H1 (cell line): Measurements from ENCODE around the gene STK32C. TPM values are rescaled to one million over a fixed set of nuclear protein-coding genes. Genes with fewer than 3 reads are reported as not detected.

Experiments used
- CTCF ChIA-PET: fragments of 300-600 bp; sonication (Branson Sonifier 250); formaldehyde crosslinking; loops from one replicate; lab custom pipeline; 2021; ENCODE audit not compliant: partially characterized antibody; lab: Charles Lee
- POLR2A ChIA-PET: fragments of 300-600 bp; sonication (Branson Sonifier 250); formaldehyde crosslinking; loops from one replicate; lab custom pipeline; 2021; ENCODE audit warnings: inconsistent platforms; ENCODE audit not compliant: partially characterized antibody; lab: Charles Lee
- DNase-seq, 2 experiments: peaks; one replicate each; pipeline versions ENCODE4 v3.0.0 to v3.0.0-alpha.2; 2010 to 2022; ENCODE audit warnings: low spot score in 2 of 2, low read depth in 1 of 2, mixed read lengths in 1 of 2
- FAIRE-seq: peaks from 2 replicates; lab custom pipeline; 2011; peaks lifted over from hg19 to GRCh38; lab: Jason Lieb, UNC
- H2AFZ ChIP-seq: 2 replicates; pipeline ENCODE4 v1.8.1; 2012; ENCODE audit warnings: low read length, inconsistent platforms
- H2AK5ac ChIP-seq: 2 replicates; pipeline ENCODE4 v1.6.1; 2013; ENCODE audit warnings: low read depth, low read length
- H2BK120ac ChIP-seq: replicated peaks from 2 replicates; pipeline ENCODE3; 2013; ENCODE audit warnings: low read depth, low read length, inconsistent platforms
- H2BK12ac ChIP-seq: 2 replicates; pipeline ENCODE4 v1.6.1; 2013; ENCODE audit warnings: low read depth, low read length
- H2BK15ac ChIP-seq: 2 replicates; pipeline ENCODE4 v1.6.1; 2013; ENCODE audit warnings: low read length
- H2BK20ac ChIP-seq: 2 replicates; pipeline ENCODE4 v1.6.1; 2013; ENCODE audit warnings: low read length
- H2BK5ac ChIP-seq: 2 replicates; pipeline ENCODE4 v1.6.1; 2013; ENCODE audit warnings: low read depth, low read length
- H3K14ac ChIP-seq: 2 replicates; pipeline ENCODE4 v1.6.1; 2013; ENCODE audit warnings: inconsistent platforms; ENCODE audit not compliant: insufficient read length
- H3K18ac ChIP-seq: 2 replicates; pipeline ENCODE4 v1.6.1; 2013; ENCODE audit warnings: low read length; ENCODE audit errors: extremely low read depth
- H3K23ac ChIP-seq: 2 replicates; pipeline ENCODE4 v1.6.1; 2013; ENCODE audit warnings: inconsistent platforms; ENCODE audit not compliant: insufficient read length
- H3K23me2 ChIP-seq: 2 replicates; pipeline ENCODE4 v1.6.1; 2013; ENCODE audit warnings: low read depth, low read length
- H3K27ac ChIP-seq: 2 replicates; pipeline ENCODE4 v1.6.1; 2011; ENCODE audit warnings: low read depth, low read length, inconsistent platforms
- H3K27me3 ChIP-seq, 4 experiments: replicated peaks in 1 of 4; 1 replicate in 1 of 4; 2 replicates in 3 of 4; pipeline versions ENCODE4 v1.6.1 to v1.8.1; 2011 to 2013; ENCODE audit warnings: low read length in 3 of 4, mild to moderate bottlenecking in 3 of 4, inconsistent platforms in 2 of 4, mixed read lengths in 2 of 4, moderate library complexity in 1 of 4; ENCODE audit not compliant: control insufficient read depth in 3 of 4, insufficient read depth in 3 of 4; ENCODE audit errors: extremely low read depth in 1 of 4
- H3K36me3 ChIP-seq, 4 experiments: 2 replicates each; pipeline versions ENCODE4 v1.6.1 to v1.8.1; 2011 to 2013; ENCODE audit warnings: mild to moderate bottlenecking in 4 of 4, low read length in 3 of 4, moderate library complexity in 2 of 4, control low read depth in 1 of 4, inconsistent platforms in 1 of 4; ENCODE audit not compliant: insufficient read depth in 4 of 4, control insufficient read depth in 2 of 4
- H3K4ac ChIP-seq: replicated peaks from 2 replicates; pipeline ENCODE3; 2013; ENCODE audit warnings: low read length, low read depth, mixed read lengths, inconsistent platforms; ENCODE audit not compliant: insufficient read length
- H3K4me1 ChIP-seq, 4 experiments: replicated peaks in 1 of 4; 1 replicate in 1 of 4; 2 replicates in 3 of 4; pipeline versions ENCODE4 v1.6.1 to v1.8.1; 2011 to 2013; ENCODE audit warnings: low read length in 3 of 4, inconsistent platforms in 2 of 4, mixed read lengths in 1 of 4; ENCODE audit not compliant: insufficient read depth in 4 of 4, control insufficient read depth in 3 of 4
- H3K4me2 ChIP-seq, 2 experiments: 2 replicates each; pipeline versions ENCODE4 v1.6.1 to v1.8.1; 2011 to 2013; ENCODE audit warnings: low read depth in 2 of 2, low read length in 2 of 2, control low read depth in 1 of 2, inconsistent platforms in 1 of 2, mild to moderate bottlenecking in 1 of 2; ENCODE audit not compliant: insufficient read depth in 1 of 2
- H3K4me3 ChIP-seq, 4 experiments: fragments of 200-600, 300-600 bp in 1 of 4; sonication (generic), shearing (Covaris generic), sonication (Bioruptor Twin) in 1 of 4; 2 replicates each; pipeline versions ENCODE4 v1.5.1 to v1.8.1; 2011 to 2016; ENCODE audit warnings: low read length in 4 of 4, low read depth in 3 of 4, control low read depth in 2 of 4, inconsistent platforms in 2 of 4, mild to moderate bottlenecking in 2 of 4, mixed read lengths in 1 of 4, moderate library complexity in 1 of 4; ENCODE audit not compliant: insufficient read depth in 2 of 4; ENCODE audit errors: extremely low read depth in 1 of 4
- H3K56ac ChIP-seq: replicated peaks from 2 replicates; pipeline ENCODE3; 2013; ENCODE audit warnings: low read depth, mild to moderate bottlenecking, mixed read lengths, low read length, inconsistent platforms; ENCODE audit not compliant: insufficient read length
- H3K79me1 ChIP-seq: 2 replicates; pipeline ENCODE4 v1.6.1; 2013; ENCODE audit warnings: low read depth, low read length, control low read depth
- H3K79me2 ChIP-seq, 2 experiments: 2 replicates each; pipeline versions ENCODE4 v1.6.1 to v1.8.1; 2012 to 2013; ENCODE audit warnings: low read length in 2 of 2, mild to moderate bottlenecking in 2 of 2, inconsistent platforms in 1 of 2; ENCODE audit not compliant: insufficient read depth in 2 of 2, control insufficient read depth in 1 of 2
- H3K9ac ChIP-seq, 4 experiments: replicated peaks in 1 of 4; 1 replicate in 1 of 4; 2 replicates in 3 of 4; pipeline versions ENCODE4 v1.6.1 to v1.8.1; 2011 to 2013; ENCODE audit warnings: low read depth in 3 of 4, low read length in 3 of 4, control low read depth in 2 of 4, mild to moderate bottlenecking in 2 of 4, moderate library complexity in 2 of 4, inconsistent platforms in 1 of 4; ENCODE audit errors: extremely low read depth in 1 of 4
- H3K9me3 ChIP-seq, 2 experiments: 2 replicates each; pipeline versions ENCODE4 v1.6.1 to v1.8.1; 2012 to 2013; ENCODE audit warnings: mild to moderate bottlenecking in 2 of 2, moderate library complexity in 2 of 2, control low read depth in 1 of 2, inconsistent platforms in 1 of 2, low read depth in 1 of 2, low read length in 1 of 2, mixed read lengths in 1 of 2; ENCODE audit not compliant: insufficient read depth in 2 of 2
- H4K20me1 ChIP-seq, 2 experiments: replicated peaks in 1 of 2; 2 replicates each; pipeline versions ENCODE3 to v1.8.1; 2011 to 2013; ENCODE audit warnings: inconsistent platforms in 2 of 2, low read length in 2 of 2, mild to moderate bottlenecking in 1 of 2; ENCODE audit not compliant: insufficient read depth in 2 of 2, control insufficient read depth in 1 of 2
- H4K5ac ChIP-seq: 2 replicates; pipeline ENCODE4 v1.6.1; 2013; ENCODE audit warnings: low read length, low read depth, mixed read lengths, inconsistent platforms; ENCODE audit not compliant: insufficient read length
- H4K8ac ChIP-seq: 2 replicates; pipeline ENCODE4 v1.8.0; 2013; ENCODE audit warnings: mild to moderate bottlenecking, moderate library complexity, low read length, inconsistent platforms; ENCODE audit not compliant: insufficient read depth; ENCODE audit errors: extremely low read depth
- H4K91ac ChIP-seq: replicated peaks from 2 replicates; pipeline ENCODE3; 2013; ENCODE audit warnings: low read length, mixed read lengths, inconsistent platforms; ENCODE audit not compliant: insufficient read length
- BRCA1 ChIP-seq: IDR thresholded peaks from 2 replicates; pipeline ENCODE4 v1.6.1; 2012; ENCODE audit warnings: low read depth, low read length, improper control_type of control experiment
- CHD1 ChIP-seq: IDR thresholded peaks from 2 replicates; pipeline ENCODE4 v1.6.1; 2012; ENCODE audit warnings: low read depth, low read length, improper control_type of control experiment
- EP300 ChIP-seq, 2 experiments: IDR thresholded peaks; 1 replicate in 1 of 2; 2 replicates in 1 of 2; pipeline ENCODE4 v1.6.1; 2011 to 2012; ENCODE audit warnings: low read depth in 2 of 2, low read length in 2 of 2, mild to moderate bottlenecking in 2 of 2, borderline replicate concordance in 1 of 2, inconsistent platforms in 1 of 2, moderate library complexity in 1 of 2
- GTF2F1 ChIP-seq: IDR thresholded peaks from 2 replicates; pipeline ENCODE4 v1.6.1; 2012; ENCODE audit warnings: low read depth, low read length, improper control_type of control experiment, borderline replicate concordance
- MAFK ChIP-seq: IDR thresholded peaks from 2 replicates; pipeline ENCODE4 v1.6.1; 2012; ENCODE audit warnings: low read depth, mild to moderate bottlenecking, improper control_type of control experiment, low read length
- NRF1 ChIP-seq: IDR thresholded peaks from 2 replicates; pipeline ENCODE4 v1.6.1; 2011; ENCODE audit warnings: mild to moderate bottlenecking, low read depth, low read length, improper control_type of control experiment
- PHF8 ChIP-seq: fragments of 200-600 bp; sonication (generic); conservative IDR thresholded peaks from 2 replicates; pipeline ENCODE4 v1.7.1; 2012; ENCODE audit warnings: low read depth, mild to moderate bottlenecking, inconsistent platforms, low read length, moderate library complexity
- RAD21 ChIP-seq, 2 experiments: IDR thresholded peaks in 1 of 2; conservative IDR thresholded peaks in 1 of 2; 2 replicates each; pipeline ENCODE4 v1.6.1; 2011; ENCODE audit warnings: low read depth in 2 of 2, low read length in 2 of 2, improper control_type of control experiment in 1 of 2, inconsistent platforms in 1 of 2, mild to moderate bottlenecking in 1 of 2, moderate library complexity in 1 of 2
- RNF2 ChIP-seq: fragments of 200-900, 300-1000 bp; sonication (generic); IDR thresholded peaks from 2 replicates; pipeline ENCODE4 v1.7.1; 2016; ENCODE audit warnings: borderline replicate concordance, low read depth, mild to moderate bottlenecking, antibody characterized with exemption, low read length; ENCODE audit not compliant: poor library complexity, severe bottlenecking; ENCODE audit errors: missing control alignments
- SAP30 ChIP-seq: fragments of 300-600 bp; sonication (generic); IDR thresholded peaks from 2 replicates; pipeline ENCODE4 v1.7.1; 2012; ENCODE audit warnings: low read length, moderate library complexity, mild to moderate bottlenecking, inconsistent platforms; ENCODE audit not compliant: insufficient read depth, insufficient replicate concordance
- TAF1 ChIP-seq: IDR thresholded peaks from 2 replicates; pipeline ENCODE4 v1.6.1; 2011; ENCODE audit warnings: mild to moderate bottlenecking, low read depth, low read length
- TEAD4 ChIP-seq: IDR thresholded peaks from 2 replicates; pipeline ENCODE4 v1.6.1; 2012; ENCODE audit warnings: low read depth, low read length, inconsistent platforms, mixed read lengths
- WGBS, 2 experiments: shearing (Covaris generic) in 1 of 2; methylation state at CpG; one replicate each; pipeline versions ENCODE4 v1.1.6 to v1.1.7; 2013 to 2015; ENCODE audit warnings: low lambda C conversion rate in 2 of 2, mixed read lengths in 2 of 2, inconsistent platforms in 1 of 2, low coverage in 1 of 2, missing lambda C conversion rate in 1 of 2; ENCODE audit not compliant: insufficient replicate concordance in 2 of 2, insufficient coverage in 1 of 2, insufficient read length in 1 of 2; ENCODE audit errors: extremely low coverage in 1 of 2, missing lambda C conversion rate in 1 of 2; 5-methylcytosine and 5-hydroxymethylcytosine counted together
- polyA plus RNA-seq, 7 experiments: library from polyadenylated mRNA; depleted of rRNA in 3 of 7; stranded (reverse) in 5 of 7; unstranded in 2 of 7; fragments of >200 nt in 5 of 7; fragments of 200-250 nt in 2 of 7; gene quantifications; 1 replicate in 5 of 7; 2 replicates in 1 of 7; 4 replicates in 1 of 7; pipeline versions ENCODE4 v1.2.1 to v1.2.3, GENCODE V29; 2011 to 2013; ENCODE audit warnings: missing spikeins in 2 of 7, mixed read lengths in 2 of 7
- total RNA-seq: library from RNA; stranded (reverse); fragmentation: NEBNext Ultra II Directional; extraction: Animal tissue kit (Norgen Biotek cat#: 25700); gene quantifications from 2 replicates; pipeline ENCODE4 v1.2.1, GENCODE V29; 2021

The STK32C gene
- total and polyA plus RNA-seq, 2 of the 8 experiments (the other 6 are each of a cell fraction or from before 2014, with no cell fraction given) = 10.6 to 15.6 TPM

DNA sequence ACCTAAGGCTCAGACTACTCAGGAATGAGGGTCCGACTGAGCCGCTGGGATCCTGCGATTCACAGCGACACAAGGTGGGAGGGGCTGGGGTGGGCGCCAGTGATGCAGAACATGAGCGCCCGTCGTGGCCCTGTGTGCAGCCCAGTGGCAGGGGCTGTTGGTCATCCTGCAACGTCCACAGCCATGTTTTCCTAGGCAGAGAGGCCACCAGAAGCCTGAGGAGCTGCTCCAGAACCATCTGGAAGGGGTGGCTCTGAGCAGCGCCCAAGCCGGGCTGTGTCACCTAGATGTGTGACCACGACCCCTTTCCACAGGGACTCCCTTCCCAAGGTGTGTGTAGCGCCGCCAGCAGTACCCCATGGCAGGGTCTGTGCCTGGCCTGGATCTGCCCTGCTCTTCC lies 96.5 kb downstream of the STK32C start:
- Histone ChIP-seq H3K27ac (no peak overlapping the region), H3K4me3 (no peak overlapping the region), H4K20me1 (peaks cover 1 to 2% of the 10 kb centered on the region in 2 experiments), H3K56ac (no peak overlapping the region), H3K23ac (no peak overlapping the region), H3K79me1 (no peaks in the 10 kb centered on the region), H2AK5ac (no peak overlapping the region), H2BK20ac (no peak overlapping the region), H3K9me3 (peaks cover 2 to 3% of the 10 kb centered on the region in 2 experiments; a peak in 1 of 4 replicates), H3K79me2 (no peaks in the 10 kb centered on the region), H2BK120ac (no peak overlapping the region), H2AFZ (no peak overlapping the region), H3K4ac (no peak overlapping the region), H4K8ac (no peak overlapping the region), H3K36me3 (no peaks in the 10 kb centered on the region), H2BK5ac (no peak overlapping the region), H2BK12ac (no peak overlapping the region), H2BK15ac (no peak overlapping the region), H3K18ac (no peak overlapping the region), H3K4me1 (no peaks in the 10 kb centered on the region), H3K4me2 (no peak overlapping the region), H3K23me2 (no peaks in the 10 kb centered on the region), H3K27me3 (no peaks in the 10 kb centered on the region), H4K91ac (no peak overlapping the region), H4K5ac (no peak overlapping the region), H3K9ac (no peak overlapping the region), H3K14ac (no peak overlapping the region)
- ChIA-PET POLR2A (no interaction called here), CTCF (interaction anchor here (1.6 kb wide), 1 partner anchor 13 kb away, joined by 4 read pairs; no protein-coding TSS in a partner anchor)
- FAIRE-seq = no peak
- no peak for TF ChIP-seq TEAD4
- TF ChIP-seq CHD1 = no peak
- no peak for TF ChIP-seq TAF1
- no peak for TF ChIP-seq RNF2
- TF ChIP-seq NRF1 = no peak
- no peak for TF ChIP-seq MAFK
- no peak for TF ChIP-seq BRCA1
- no peak for TF ChIP-seq PHF8
- TF ChIP-seq EP300 (IDR thresholded peaks at IDR 0.05; ENCODE audit: borderline replicate concordance in 1 of 2, low read depth in 2 of 2, low read length in 2 of 2) = no peak
- no peak for TF ChIP-seq GTF2F1
- TF ChIP-seq RAD21 (IDR thresholded peaks at IDR 0.05 in 1 of 2, conservative IDR thresholded peaks at IDR 0.05 in 1 of 2; ENCODE audit: low read depth in 2 of 2, low read length in 2 of 2) = no peak
- no peak for TF ChIP-seq SAP30
- no peak for DNase-seq
- WGBS, 2 experiments = 91% methylated on average over 14 of the region's 14 CpGs; no CpG with 5 or more reads in 1 of the 2 experiments
